Measurements from ENCODE around the gene MRPL41.
"Not testable (repeated sequence)": the region's sequence is repeated elsewhere in the genome, so short reads cannot be mapped to it uniquely, and the experiment has no call there.

MRPL41 gene

GRCh38 chr9:137534256-137535119 lies 17.2 kb upstream of the MRPL41 start:
- no peaks in the 10 kb centered on the region for H3K9me3 ChIP-seq (ENCODE audit: insufficient read depth, low read depth, low read length)
- no peaks in the 10 kb centered on the region for H3K36me3 ChIP-seq (ENCODE audit: insufficient read depth, low read length)
- H3K79me2 ChIP-seq (ENCODE audit: insufficient read depth, low read length), result no peaks in the 10 kb centered on the region
- H3K4me3 ChIP-seq (ENCODE audit: low read length, poor library complexity, severe bottlenecking), result no peak overlapping the region
- peaks cover 38% of the 10 kb centered on the region for H3K4me1 ChIP-seq (ENCODE audit: insufficient read depth, low read length, poor library complexity, severe bottlenecking)
- no peaks in the 10 kb centered on the region for H4K20me1 ChIP-seq (ENCODE audit: insufficient read depth, low read length, poor library complexity, severe bottlenecking)
- H3K4me2 ChIP-seq (ENCODE audit: low read depth, low read length, poor library complexity, severe bottlenecking), result peak overlapping the region; percentile 67
- no peak for TF ChIP-seq EZH2phosphoT487 (IDR thresholded peaks at IDR 0.05; ENCODE audit: borderline replicate concordance)
- peak; percentile 76 for TF ChIP-seq CTCF (conservative IDR thresholded peaks at IDR 0.05; ENCODE audit: low read length)
- H3K9ac ChIP-seq (ENCODE audit: low read depth, low read length, poor library complexity, severe bottlenecking), result peak overlapping the region; percentile 70
- peak overlapping the region; percentile 83 for H2AFZ ChIP-seq (ENCODE audit: low read length)
- H3F3A ChIP-seq (ENCODE audit: low read depth), result peaks cover 14% of the 10 kb centered on the region
- H3K27me3 ChIP-seq (ENCODE audit: insufficient read depth, low read length, poor library complexity, severe bottlenecking), result no peaks in the 10 kb centered on the region
- H3K9me2 ChIP-seq (replicated peaks; ENCODE audit: low read depth, low read length), result no peaks in the 10 kb centered on the region

- H3K27me3 ChIP-seq (ENCODE audit: insufficient read depth, low read length, poor library complexity, severe bottlenecking), result no peaks in the 10 kb centered on the region
- no peaks in the 10 kb centered on the region for H3K9me2 ChIP-seq (replicated peaks; ENCODE audit: low read depth, low read length)
- peak overlapping the region; percentile 83; the same call in 1 of the 2 replicates for H2AFZ ChIP-seq (ENCODE audit: low read length)
- peak overlapping the region; percentile 67 for H3K4me2 ChIP-seq (ENCODE audit: low read depth, low read length, poor library complexity, severe bottlenecking)
- no peaks in the 10 kb centered on the region for H3K36me3 ChIP-seq (ENCODE audit: insufficient read depth, low read length)
- H3K9me3 ChIP-seq (ENCODE audit: insufficient read depth, low read depth, low read length), result no peaks in the 10 kb centered on the region
- no peaks in the 10 kb centered on the region for H3K79me2 ChIP-seq (ENCODE audit: insufficient read depth, low read length)
- H3K4me3 ChIP-seq (ENCODE audit: low read length, poor library complexity, severe bottlenecking), result no peak overlapping the region
- peak overlapping the region; percentile 70 for H3K9ac ChIP-seq (ENCODE audit: low read depth, low read length, poor library complexity, severe bottlenecking)
- peaks cover 39% of the 10 kb centered on the region for H3K4me1 ChIP-seq (ENCODE audit: insufficient read depth, low read length, poor library complexity, severe bottlenecking)
- H4K20me1 ChIP-seq (ENCODE audit: insufficient read depth, low read length, poor library complexity, severe bottlenecking), result no peaks in the 10 kb centered on the region
- H3F3A ChIP-seq (ENCODE audit: low read depth), result peaks cover 14% of the 10 kb centered on the region
- TF ChIP-seq CTCF (conservative IDR thresholded peaks at IDR 0.05; ENCODE audit: low read length) (no peak), EZH2phosphoT487 (IDR thresholded peaks at IDR 0.05; ENCODE audit: borderline replicate concordance) (no peak)
Measured at GRCh38 chr9:137535120-137535428, 16.6 kb upstream of the MRPL41 start.

GRCh38 chr9:137536594-137537131 lies 15.0 kb upstream of the MRPL41 start:
- not testable (repeated sequence) for H4K20me1 ChIP-seq (ENCODE audit: insufficient read depth, low read length, poor library complexity, severe bottlenecking); H3K9me3 ChIP-seq (ENCODE audit: insufficient read depth, low read depth, low read length); H3K36me3 ChIP-seq (ENCODE audit: insufficient read depth, low read length); H3K27me3 ChIP-seq (ENCODE audit: insufficient read depth, low read length, poor library complexity, severe bottlenecking); H3K9ac ChIP-seq (ENCODE audit: low read depth, low read length, poor library complexity, severe bottlenecking); H2AFZ ChIP-seq (ENCODE audit: low read length); H3K9me2 ChIP-seq (replicated peaks; ENCODE audit: low read depth, low read length); H3K79me2 ChIP-seq (ENCODE audit: insufficient read depth, low read length)
- Histone ChIP-seq H3K4me2 (ENCODE audit: low read depth, low read length, poor library complexity, severe bottlenecking) (peak overlapping the region; percentile 60), H3F3A (ENCODE audit: low read depth) (peaks cover 14% of the 10 kb centered on the region), H3K4me1 (ENCODE audit: insufficient read depth, low read length, poor library complexity, severe bottlenecking) (peaks cover 41% of the 10 kb centered on the region), H3K4me3 (ENCODE audit: low read length, poor library complexity, severe bottlenecking) (peak overlapping the region; percentile 35)

All from Loucy (cell line).